Measurements from ENCODE around the gene REL.

DNA sequence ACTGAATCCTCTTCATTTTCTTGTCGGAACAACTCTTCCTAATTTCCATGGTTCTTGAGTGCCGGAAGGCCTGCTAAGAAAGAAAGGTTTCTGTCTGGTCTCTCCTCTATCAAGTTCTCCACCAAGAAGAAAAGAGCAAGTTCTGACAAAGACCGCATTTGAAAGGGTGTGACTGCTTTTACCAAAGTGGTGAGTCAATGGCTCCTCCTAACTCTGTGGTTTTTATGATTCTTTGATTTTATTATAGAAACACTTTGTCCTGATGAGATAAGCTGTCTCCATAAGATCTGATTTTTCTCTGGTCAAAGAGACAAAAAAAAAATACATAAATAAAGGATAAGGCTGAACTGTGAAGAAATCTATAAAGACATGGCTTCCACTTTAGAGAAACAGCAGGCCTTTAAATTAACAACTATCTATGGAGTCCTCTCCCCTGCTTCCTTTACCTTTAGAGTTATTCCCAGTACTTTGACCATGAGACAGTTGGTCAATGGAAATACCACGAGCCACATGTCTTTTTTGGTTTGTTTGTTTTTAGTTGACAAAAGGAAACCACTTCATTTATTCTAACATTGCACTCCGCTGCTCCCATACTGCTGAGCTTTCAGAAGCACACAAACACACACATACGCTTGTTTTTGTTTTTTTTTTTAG lies 67.7 kb downstream of the REL start:
- no peak for TF ChIP-seq CTCF (IDR thresholded peaks at IDR 0.05)
- no peak for TF ChIP-seq POLR2A (IDR thresholded peaks at IDR 0.05)
